HEK293 (cell line): ENCODE results near the gene SLC2A4.

Source experiments
- KLF16 ChIP-seq: fragments of 450-650 bp; formaldehyde crosslinking; IDR thresholded peaks from 2 replicates; pipeline ENCODE4 v1.5.1; 2017; ENCODE audit warnings: missing biosample characterization, missing genetic modification characterization
- KLF8 ChIP-seq: fragments of 450-650 bp; formaldehyde crosslinking; IDR thresholded peaks from 2 replicates; pipeline ENCODE4 v1.5.1; 2016; ENCODE audit warnings: missing biosample characterization, missing genetic modification characterization
- PATZ1 ChIP-seq: fragments of 450-650 bp; formaldehyde crosslinking; IDR thresholded peaks from 2 replicates; pipeline ENCODE4 v1.5.1; 2016; ENCODE audit warnings: missing biosample characterization, missing genetic modification characterization
- YY1 ChIP-seq: fragments of 450-650 bp; formaldehyde crosslinking; IDR thresholded peaks from 2 replicates; pipeline ENCODE4 v1.5.1; 2018; ENCODE audit warnings: missing biosample characterization, missing genetic modification characterization
- ZBTB21 ChIP-seq: fragments of 450-650 bp; formaldehyde crosslinking; IDR thresholded peaks from 2 replicates; pipeline ENCODE4 v1.5.1; 2017; ENCODE audit warnings: missing biosample characterization, missing genetic modification characterization
- ZNF335 ChIP-seq: fragments of 450-650 bp; formaldehyde crosslinking; conservative IDR thresholded peaks from 2 replicates; pipeline ENCODE4 v1.5.1; 2016; ENCODE audit warnings: missing biosample characterization, missing genetic modification characterization
- ZNF426 ChIP-seq: fragments of 450-650 bp; formaldehyde crosslinking; IDR thresholded peaks from 2 replicates; pipeline ENCODE4 v1.5.1; 2017; ENCODE audit warnings: missing biosample characterization, missing genetic modification characterization, mild to moderate bottlenecking, inconsistent platforms, moderate library complexity
- ZNF561 ChIP-seq: fragments of 450-650 bp; IDR thresholded peaks from 2 replicates; pipeline ENCODE4 v1.5.1; 2018; ENCODE audit warnings: missing biosample characterization, missing genetic modification characterization, borderline replicate concordance
- ZNF600 ChIP-seq: fragments of 450-650 bp; formaldehyde crosslinking; IDR thresholded peaks from 2 replicates; pipeline ENCODE4 v1.5.1; 2016; ENCODE audit warnings: missing biosample characterization, missing genetic modification characterization
- ZNF670 ChIP-seq: fragments of 450-650 bp; formaldehyde crosslinking; IDR thresholded peaks from 2 replicates; pipeline ENCODE4 v1.5.1; 2016; ENCODE audit warnings: missing biosample characterization, missing genetic modification characterization, low read depth
- TF ChIP-seq, protein P1 (sequence below): fragments of 450-650 bp; formaldehyde crosslinking; IDR thresholded peaks from 2 replicates; pipeline ENCODE4 v1.5.1; 2016; ENCODE audit warnings: missing biosample characterization, missing genetic modification characterization
- TF ChIP-seq, protein P2 (sequence below): fragments of 450-650 bp; formaldehyde crosslinking; IDR thresholded peaks from 2 replicates; pipeline ENCODE4 v1.5.1; 2016; ENCODE audit warnings: missing biosample characterization, missing genetic modification characterization
- TF ChIP-seq, protein P3 (sequence below): sonication (generic); formaldehyde crosslinking; IDR thresholded peaks from 2 replicates; pipeline ENCODE4 v1.8.1; 2022; ENCODE audit warnings: mild to moderate bottlenecking, moderate library complexity, missing genetic modification reagents

DNA sequence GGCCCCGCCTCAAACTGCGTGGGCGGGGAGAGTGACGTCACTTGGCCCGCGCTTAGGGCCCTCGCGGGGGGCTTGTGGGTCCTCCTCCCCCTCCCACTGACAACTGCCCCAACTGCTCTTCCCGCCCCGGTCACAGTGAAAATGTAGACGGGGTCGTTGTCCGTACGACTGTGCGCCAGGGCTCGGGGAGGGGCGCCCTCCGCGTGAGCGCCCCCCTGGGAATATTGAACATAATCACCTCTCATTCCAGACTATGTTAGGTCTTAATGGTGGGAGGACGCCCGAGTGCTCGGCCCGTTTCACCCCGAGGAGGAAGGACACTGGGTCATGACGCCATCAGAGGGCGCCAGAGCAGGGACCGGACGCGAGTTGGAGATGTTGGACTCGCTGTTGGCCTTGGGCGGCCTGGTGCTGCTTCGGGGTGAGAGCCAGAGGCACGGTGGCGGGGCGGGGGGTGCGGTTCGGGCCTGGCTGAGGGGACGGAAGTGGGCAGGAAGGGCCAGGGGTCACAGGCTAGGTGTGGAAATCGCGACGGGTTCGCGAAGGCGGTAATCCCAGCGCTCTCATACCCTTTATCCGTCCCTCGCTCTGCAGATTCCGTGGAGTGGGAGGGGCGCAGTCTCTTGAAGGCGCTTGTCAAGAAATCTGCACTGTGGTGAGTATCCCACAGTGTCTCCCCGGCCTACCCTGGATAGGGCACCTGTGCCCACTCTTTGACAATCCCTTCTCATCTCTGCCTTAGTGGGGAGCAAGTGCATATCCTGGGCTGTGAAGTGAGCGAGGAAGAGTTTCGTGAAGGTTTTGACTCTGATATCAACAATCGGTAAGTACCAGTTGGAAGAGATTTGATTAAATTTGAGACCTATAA, 29.1 kb upstream of the SLC2A4 start, which contains the start of gene ELP5:
- TF ChIP-seq KLF16 (tag by site-specific recombination) (peak; percentile 84; the same call in 1 of the 2 replicates), ZNF670 (tag by site-specific recombination) (no peak), ZNF335 (tag by site-specific recombination) (peak; percentile 98), ZNF600 (tag by site-specific recombination) (peak; percentile 97), ZNF426 (tag by site-specific recombination) (no peak), PATZ1 (tag by site-specific recombination) (peak; percentile 100), ZBTB21 (peak; percentile 94), ZNF561 (tag by site-specific recombination) (peak; percentile 95), KLF8 (tag by site-specific recombination) (peak; percentile 88), YY1 (tag by site-specific recombination) (peak; percentile 58; the same call in 1 of the 2 replicates)
- TF ChIP-seq, protein P1, sequence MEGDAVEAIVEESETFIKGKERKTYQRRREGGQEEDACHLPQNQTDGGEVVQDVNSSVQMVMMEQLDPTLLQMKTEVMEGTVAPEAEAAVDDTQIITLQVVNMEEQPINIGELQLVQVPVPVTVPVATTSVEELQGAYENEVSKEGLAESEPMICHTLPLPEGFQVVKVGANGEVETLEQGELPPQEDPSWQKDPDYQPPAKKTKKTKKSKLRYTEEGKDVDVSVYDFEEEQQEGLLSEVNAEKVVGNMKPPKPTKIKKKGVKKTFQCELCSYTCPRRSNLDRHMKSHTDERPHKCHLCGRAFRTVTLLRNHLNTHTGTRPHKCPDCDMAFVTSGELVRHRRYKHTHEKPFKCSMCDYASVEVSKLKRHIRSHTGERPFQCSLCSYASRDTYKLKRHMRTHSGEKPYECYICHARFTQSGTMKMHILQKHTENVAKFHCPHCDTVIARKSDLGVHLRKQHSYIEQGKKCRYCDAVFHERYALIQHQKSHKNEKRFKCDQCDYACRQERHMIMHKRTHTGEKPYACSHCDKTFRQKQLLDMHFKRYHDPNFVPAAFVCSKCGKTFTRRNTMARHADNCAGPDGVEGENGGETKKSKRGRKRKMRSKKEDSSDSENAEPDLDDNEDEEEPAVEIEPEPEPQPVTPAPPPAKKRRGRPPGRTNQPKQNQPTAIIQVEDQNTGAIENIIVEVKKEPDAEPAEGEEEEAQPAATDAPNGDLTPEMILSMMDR (tag by site-specific recombination) = peak; percentile 99
- TF ChIP-seq, protein P2, sequence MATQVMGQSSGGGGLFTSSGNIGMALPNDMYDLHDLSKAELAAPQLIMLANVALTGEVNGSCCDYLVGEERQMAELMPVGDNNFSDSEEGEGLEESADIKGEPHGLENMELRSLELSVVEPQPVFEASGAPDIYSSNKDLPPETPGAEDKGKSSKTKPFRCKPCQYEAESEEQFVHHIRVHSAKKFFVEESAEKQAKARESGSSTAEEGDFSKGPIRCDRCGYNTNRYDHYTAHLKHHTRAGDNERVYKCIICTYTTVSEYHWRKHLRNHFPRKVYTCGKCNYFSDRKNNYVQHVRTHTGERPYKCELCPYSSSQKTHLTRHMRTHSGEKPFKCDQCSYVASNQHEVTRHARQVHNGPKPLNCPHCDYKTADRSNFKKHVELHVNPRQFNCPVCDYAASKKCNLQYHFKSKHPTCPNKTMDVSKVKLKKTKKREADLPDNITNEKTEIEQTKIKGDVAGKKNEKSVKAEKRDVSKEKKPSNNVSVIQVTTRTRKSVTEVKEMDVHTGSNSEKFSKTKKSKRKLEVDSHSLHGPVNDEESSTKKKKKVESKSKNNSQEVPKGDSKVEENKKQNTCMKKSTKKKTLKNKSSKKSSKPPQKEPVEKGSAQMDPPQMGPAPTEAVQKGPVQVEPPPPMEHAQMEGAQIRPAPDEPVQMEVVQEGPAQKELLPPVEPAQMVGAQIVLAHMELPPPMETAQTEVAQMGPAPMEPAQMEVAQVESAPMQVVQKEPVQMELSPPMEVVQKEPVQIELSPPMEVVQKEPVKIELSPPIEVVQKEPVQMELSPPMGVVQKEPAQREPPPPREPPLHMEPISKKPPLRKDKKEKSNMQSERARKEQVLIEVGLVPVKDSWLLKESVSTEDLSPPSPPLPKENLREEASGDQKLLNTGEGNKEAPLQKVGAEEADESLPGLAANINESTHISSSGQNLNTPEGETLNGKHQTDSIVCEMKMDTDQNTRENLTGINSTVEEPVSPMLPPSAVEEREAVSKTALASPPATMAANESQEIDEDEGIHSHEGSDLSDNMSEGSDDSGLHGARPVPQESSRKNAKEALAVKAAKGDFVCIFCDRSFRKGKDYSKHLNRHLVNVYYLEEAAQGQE (tag by site-specific recombination) = 0 out of 2 replicates have a peak, but pooled peaks have one; percentile 26
- TF ChIP-seq, protein P3, sequence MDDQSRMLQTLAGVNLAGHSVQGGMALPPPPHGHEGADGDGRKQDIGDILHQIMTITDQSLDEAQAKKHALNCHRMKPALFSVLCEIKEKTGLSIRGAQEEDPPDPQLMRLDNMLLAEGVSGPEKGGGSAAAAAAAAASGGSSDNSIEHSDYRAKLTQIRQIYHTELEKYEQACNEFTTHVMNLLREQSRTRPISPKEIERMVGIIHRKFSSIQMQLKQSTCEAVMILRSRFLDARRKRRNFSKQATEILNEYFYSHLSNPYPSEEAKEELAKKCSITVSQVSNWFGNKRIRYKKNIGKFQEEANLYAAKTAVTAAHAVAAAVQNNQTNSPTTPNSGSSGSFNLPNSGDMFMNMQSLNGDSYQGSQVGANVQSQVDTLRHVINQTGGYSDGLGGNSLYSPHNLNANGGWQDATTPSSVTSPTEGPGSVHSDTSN (CRISPR knock-in tag) = peak; percentile 71
